ENCODE measurements around the gene MPST.
A peak's percentile ranks its signal among the peaks of the same experiment; 100 is the strongest.

MPST gene

DNA sequence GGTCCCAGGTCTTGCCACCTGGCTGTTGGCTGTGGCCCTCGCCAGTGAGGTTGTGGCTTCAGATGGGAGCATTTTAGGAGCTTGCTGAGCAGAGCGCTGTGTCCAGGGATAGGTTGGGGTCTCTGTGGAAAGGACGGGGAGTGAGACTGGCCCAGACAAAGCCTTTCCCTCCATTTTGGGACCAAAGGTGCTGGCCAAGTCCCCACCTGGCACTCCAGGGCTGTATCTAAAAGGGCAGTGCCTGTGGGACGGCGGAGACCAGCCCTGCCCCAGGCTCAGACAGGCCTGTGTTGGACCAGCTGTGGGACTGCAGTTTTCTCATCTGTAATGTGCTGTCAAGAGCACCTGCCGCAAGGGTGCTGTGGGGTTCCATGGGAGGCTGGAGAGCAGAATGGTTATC is 27.0 kb downstream of the MPST start:
- CTCF ChIA-PET: no interaction called here
- POLR2A ChIA-PET (ENCODE audit: low non-redundant PET): no interaction called here

DNA sequence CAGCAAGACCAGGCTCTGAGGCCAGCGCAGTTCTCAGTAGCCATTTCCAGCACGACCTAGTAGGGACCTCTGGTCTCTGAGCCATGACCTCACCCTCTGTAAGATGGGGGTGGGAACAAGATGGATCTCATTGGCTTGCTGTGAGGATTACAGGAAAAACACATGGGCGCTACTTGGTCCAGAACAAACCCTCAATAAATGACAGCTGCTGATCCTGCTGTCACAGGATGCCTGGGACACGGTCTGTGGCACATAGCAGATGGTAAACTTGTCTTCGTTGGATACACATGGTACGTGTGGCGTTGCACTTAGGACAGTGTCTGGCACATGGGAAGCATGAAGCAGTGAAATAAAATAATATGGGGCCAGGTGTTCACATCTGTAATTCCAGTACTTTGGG is 27.5 kb downstream of the MPST start:
- no peak for TF ChIP-seq CTCF (conservative IDR thresholded peaks at IDR 0.05; ENCODE audit: low read depth)
- no peak for DNase-seq (ENCODE audit: low spot score)
- POLR2A ChIA-PET (ENCODE audit: low non-redundant PET): no interaction called here
- CTCF ChIA-PET: no interaction called here
- H3K27ac ChIP-seq: 0 out of 2 replicates have a peak overlapping the region, but pooled peaks have one; percentile 2

More for the DNA sequence above, 27.0 kb downstream of the MPST start:
- H3K27ac ChIP-seq: 0 out of 2 replicates have a peak overlapping the region, but pooled peaks have one; percentile 2
- no peak for DNase-seq (ENCODE audit: low spot score)
- no peak for TF ChIP-seq CTCF (conservative IDR thresholded peaks at IDR 0.05; ENCODE audit: low read depth)

- ChIA-PET CTCF (no interaction called here), POLR2A (ENCODE audit: low non-redundant PET) (no interaction called here)
- H3K27ac ChIP-seq: no peak overlapping the region
- no peak for DNase-seq (ENCODE audit: low spot score)
- TF ChIP-seq CTCF (conservative IDR thresholded peaks at IDR 0.05; ENCODE audit: low read depth): no peak
Measured at GRCh38 chr22:37048133-37048532, 28.6 kb downstream of the MPST start.

GRCh38 chr22:37049224-37049623 is 29.7 kb downstream of the MPST start:
- POLR2A ChIA-PET (ENCODE audit: low non-redundant PET): no interaction called here
- H3K27ac ChIP-seq: no peak overlapping the region
- no peak for TF ChIP-seq CTCF (conservative IDR thresholded peaks at IDR 0.05; ENCODE audit: low read depth)
- no peak for DNase-seq (ENCODE audit: low spot score)
- CTCF ChIA-PET: no interaction called here

DNA sequence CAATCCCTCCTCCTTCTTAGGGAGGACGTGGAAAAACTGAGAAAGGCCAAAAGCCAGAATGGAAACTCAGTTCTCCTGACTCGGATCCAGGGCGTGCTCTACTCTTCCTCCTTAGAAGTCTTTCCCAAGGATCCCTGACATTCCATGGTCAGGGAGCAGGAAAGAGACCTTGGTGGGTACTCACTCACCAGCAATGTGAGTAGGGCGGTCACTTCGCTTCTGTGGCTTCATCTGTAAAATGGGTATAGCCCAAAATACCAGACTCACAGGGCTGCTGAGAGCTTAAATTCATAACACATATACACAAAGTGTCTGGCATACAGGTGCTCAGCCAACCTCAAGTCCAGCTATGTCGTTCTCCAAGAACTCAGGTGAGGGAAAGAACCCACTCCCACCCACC is 31.4 kb downstream of the MPST start:
- ChIA-PET POLR2A (ENCODE audit: low non-redundant PET) (no interaction called here), CTCF (interaction anchor here (0.7 kb wide), 1 partner anchor 73 kb away, joined by 4 read pairs; no protein-coding TSS in a partner anchor)
- DNase-seq (ENCODE audit: low spot score): no peak
- no peak for TF ChIP-seq CTCF (conservative IDR thresholded peaks at IDR 0.05; ENCODE audit: low read depth)
- H3K27ac ChIP-seq: peak overlapping the region; percentile 47; the same call in 1 of the 2 replicates

DNA sequence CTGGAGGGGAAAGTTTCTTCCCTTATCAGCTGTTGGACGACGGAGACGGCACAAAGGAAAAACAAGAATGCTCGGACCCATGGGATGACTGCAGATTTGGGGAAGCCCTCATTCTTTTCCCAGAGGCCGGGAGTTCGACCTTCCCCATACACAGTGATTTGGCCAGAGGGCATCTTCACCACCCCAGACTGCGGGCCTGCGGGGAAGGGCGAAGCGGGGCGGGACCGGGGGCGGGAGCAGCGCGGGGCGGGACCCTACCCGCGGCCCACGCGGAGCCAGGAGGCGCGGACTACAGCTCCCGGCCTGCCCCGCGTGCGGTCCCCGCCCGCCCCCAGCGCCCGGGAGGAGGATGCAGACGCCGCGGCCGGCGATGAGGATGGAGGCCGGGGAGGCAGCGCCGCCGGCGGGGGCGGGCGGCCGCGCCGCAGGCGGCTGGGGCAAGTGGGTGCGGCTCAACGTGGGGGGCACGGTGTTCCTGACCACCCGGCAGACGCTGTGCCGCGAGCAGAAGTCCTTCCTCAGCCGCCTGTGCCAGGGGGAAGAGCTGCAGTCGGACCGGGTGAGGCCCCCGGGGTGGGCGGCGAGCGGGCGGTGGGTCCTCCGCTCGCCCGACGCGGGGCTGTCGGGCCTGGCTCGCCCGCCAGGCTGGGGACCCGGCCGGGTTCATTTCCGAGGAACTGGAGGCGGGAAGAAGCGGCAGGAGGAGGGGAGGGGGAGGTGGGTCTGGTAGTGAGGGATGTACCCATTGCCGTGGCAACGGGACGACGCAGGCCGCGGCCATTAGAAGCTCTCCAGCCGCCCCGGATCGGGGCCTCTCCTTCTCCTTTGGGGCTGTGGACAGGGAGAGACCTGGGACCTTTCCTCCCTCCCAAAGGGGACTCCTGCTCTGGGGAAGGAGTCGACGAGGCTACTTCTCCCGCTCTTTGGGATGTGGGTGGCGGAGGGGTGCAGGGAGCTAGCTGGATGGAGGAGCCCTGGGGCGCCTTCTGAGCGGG is 32.1 kb downstream of the MPST start, which contains the start of gene KCTD17:
Gene KCTD17 (plus strand): TSS at position 352 of the 995 bp plus-strand sequence. CDS start 19 bp downstream, at position 371.
- peak; percentile 63 for DNase-seq (ENCODE audit: low spot score)
- 0 out of 2 replicates have a peak, but pooled peaks have one; percentile 15 for TF ChIP-seq CTCF (conservative IDR thresholded peaks at IDR 0.05; ENCODE audit: low read depth)
- CTCF ChIA-PET: interaction anchor here (0.7 to 1.2 kb wide), 2 partner anchors 19 to 74 kb away, joined by 3 to 4 read pairs; no protein-coding TSS in a partner anchor
- peak within 1 kb of the TSS; percentile 47 for H3K27ac ChIP-seq
- POLR2A ChIA-PET (ENCODE audit: low non-redundant PET): no interaction called here
